Limb (tissue), 2 donors: ENCODE measurements around the gene ROM1.
"Not testable (repeated sequence)": the region's sequence is repeated elsewhere in the genome, so short reads cannot be mapped to it uniquely, and the experiment has no call there.

Experiments
- DNase-seq, 2 donors: peaks; one replicate each; pipeline ENCODE4 v3.0.0-alpha.2; 2016; ENCODE audit errors: extremely low spot score in 2 of 2

The ROM1 gene

DNA sequence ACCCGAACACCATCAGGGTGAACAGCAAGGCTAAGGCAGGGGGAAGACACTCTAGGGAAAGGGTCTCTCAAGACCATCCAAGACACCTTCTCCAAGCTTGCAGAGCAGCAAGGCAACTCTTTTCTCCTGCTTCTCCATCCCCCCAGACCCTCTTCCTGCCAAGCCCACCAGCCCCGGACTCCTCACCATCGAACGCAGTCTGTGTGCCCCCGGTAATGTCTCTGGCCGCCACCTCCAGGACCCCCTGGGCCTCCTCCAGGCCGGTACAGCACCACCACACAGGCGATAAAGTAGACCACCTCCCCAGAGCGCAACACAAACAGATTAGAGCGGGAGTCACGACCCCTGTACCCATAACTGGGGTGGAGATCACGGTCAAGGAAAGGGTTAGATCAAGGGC lies 4.3 kb upstream of the ROM1 start:
- no peak for DNase-seq

GRCh38 chr11:62610403-62610802 lies 2.7 kb upstream of the ROM1 start:
- no peak for DNase-seq

DNA sequence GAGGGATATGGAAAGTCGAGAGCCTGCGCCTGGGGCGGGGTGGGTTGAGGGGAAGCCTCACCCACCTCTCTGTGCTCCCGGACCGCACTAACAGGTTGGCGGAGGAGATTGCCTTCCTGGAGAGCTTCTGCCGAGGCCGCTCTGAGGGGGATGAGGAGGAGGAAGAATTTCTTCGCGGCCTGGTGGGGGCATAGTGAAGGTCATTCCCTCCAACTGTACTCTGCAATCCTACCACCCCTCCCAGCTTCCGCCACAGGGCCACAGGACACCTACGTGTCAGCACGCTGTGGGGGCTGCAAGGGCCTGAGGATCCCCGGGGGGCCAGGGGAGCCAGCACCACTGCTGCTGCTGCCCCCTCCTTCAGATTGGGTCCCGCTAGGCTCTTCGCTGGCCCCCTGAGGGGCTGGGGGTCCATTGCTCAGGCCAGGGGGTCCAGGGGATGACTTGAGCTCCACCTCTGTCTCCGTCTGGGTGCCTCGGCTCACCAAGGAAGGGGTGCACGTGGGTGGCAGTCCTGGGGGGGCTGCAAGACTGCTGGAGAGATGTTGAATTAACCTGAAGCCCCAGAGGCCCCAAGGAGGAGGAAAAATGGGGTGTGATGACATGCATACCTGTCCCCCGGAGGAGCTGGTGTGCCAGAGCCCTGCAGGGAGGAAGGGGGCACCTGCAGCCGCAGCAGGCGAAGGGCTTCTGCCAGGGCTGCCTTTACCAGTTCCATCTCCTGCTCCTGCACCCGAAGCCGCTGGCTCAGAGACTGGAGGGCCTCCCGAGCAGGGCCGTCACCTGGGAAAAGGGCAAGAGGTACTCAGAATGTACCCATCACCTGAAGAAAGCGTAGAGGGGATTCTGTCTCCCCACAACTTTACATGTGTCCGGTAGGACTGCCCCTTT lies 2.0 kb upstream of the ROM1 start:
- DNase-seq = peak in 1 of 2 donors; percentile 38

GRCh38 chr11:62611705-62612365 lies 1.2 kb upstream of the ROM1 start:
- DNase-seq = peak; percentile 61 to 72

- peak in 1 of 2 donors; percentile 52 for DNase-seq
Measured at GRCh38 chr11:62613291-62613778, 278 bp downstream of the ROM1 start.

DNA sequence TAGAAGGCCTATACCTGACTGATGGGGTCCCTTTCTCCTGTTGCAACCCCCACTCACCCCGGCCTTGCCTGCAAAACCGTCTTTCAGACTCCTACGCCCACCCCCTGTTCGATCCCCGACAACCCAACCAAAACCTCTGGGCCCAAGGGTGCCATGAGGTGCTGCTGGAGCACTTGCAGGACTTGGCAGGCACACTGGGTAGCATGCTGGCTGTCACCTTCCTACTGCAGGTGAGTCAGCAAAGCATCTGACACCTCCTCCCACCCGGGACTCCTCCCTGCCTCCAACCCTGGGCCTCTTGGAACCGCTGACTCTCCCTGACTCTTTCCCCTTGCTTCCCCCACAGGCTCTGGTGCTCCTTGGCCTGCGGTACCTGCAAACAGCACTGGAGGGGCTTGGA lies 1.2 kb downstream of the ROM1 start:
- DNase-seq = no peak

- no peak for DNase-seq
Measured at GRCh38 chr11:62615521-62615920, 2.5 kb downstream of the ROM1 start.

DNA sequence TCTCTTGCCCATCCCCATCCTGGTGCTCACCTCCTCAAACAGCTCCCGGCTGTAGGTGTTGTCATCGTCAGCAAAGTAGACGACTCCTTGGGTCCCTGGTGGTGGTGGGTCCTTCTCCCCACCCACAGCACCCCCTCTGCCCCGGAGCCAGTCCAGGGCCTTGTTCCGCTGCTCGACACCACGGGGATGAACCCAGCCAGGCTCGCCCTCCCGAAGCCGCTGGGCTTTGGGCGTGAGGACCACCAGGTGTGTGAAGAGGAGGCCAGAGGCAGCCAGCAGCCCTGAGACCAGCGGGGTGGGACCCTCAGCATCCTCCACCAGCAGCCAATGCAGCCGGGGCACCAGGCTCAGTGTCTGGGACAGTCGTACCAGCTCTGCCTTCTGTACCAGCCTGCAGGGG lies 3.9 kb downstream of the ROM1 start:
- DNase-seq = not testable (repeated sequence)

DNA sequence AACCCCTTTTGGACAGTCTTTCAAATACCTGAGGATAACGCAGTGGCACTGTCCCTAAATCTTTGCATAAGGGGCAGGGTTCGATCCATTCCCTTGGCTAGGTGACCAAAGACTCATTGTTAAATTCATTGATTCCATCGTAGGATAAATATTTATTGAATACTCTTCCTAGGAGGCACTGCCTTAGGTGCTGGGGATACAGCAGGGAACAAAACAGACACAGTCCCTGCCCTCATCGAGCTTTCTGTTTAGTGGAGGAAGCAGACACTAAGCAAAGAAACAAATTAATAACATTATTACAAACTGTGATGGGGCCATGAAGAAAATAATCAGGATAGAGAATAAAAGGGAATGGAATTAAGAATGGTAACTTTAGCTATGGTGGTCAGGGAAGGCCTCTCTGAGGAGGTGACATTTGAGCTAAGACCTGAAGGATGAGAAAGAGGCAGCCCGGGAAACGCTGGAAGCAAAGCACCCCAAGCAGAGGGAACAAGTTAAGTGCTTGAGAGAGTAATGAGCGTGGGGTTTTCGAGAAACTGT lies 8.0 kb downstream of the ROM1 start:
- DNase-seq = no peak

DNA sequence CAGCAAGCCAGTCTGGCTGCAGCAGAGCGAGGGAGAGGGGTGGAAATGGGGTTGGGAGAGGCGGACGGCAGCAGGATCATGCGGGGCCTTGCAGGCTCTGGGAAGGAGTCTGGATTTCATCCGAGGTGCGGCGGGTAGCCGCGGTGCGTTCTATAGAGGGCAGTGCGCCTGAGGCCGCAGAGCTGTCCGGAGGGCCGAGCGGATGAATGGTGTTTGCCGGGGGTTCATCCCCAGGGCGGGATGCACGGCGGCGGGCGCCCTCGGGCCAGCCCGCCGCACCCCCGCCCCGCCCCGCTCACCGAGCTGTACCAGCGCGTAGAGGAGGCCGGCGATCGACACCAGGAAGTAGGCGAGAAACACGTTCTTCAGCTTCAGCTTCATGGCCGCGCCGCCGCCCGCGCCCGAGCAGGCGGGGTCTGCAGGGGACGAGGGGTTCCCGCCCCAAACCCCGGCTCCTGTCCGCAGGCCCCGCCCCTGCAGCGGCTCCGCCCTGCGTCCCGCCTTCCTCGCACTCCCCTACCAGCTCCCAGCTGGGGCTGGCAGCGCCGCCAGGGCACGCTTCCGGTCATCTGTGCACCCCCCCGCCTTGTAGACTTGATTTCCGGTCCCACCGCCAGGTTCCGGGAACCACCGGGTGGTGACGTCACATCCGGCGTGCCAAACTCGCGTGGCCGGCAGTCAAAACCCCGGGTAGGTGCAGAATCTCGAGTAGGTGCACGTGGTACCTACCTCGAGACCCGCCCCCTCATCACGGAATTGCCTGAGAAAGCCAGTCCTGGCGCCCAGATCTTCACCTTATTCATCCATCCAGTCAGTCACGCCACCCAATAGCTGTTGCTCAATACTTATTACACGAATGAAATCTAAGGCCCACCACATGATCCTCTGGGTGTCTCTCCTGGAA lies 8.8 kb downstream of the ROM1 start, which contains the start of gene B3GAT3:
Gene B3GAT3, minus strand, starts transcription at position 420 of the 904 bp plus-strand sequence. Its CDS starts 39 bp downstream, at position 381.
- peak; percentile 93 to 96 for DNase-seq

- no peak for DNase-seq
Measured at GRCh38 chr11:62622476-62623089, 9.5 kb downstream of the ROM1 start.

- DNase-seq = no peak
Measured at GRCh38 chr11:62627713-62628112, 14.7 kb downstream of the ROM1 start.

DNA sequence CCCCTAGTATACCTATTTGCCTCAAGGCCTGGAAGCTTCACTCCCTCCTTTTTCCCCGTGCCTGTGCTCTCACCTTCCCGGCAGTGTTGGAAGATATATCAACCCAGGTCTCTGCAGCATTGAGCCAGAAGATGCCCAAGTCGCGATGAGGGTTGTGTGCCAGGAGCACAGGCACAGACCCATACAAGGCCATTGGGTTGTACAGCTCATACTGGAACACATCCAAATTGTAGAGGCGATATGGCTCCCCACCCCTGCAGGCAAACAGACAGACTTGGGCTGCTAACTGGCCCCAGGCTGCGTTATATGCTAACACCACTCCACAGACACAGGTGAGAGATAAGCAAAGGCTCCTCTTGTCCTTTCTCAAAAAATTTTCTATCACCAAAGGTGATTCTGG lies 19.4 kb downstream of the ROM1 start:
- no peak for DNase-seq

- DNase-seq = no peak
Measured at GRCh38 chr11:62644220-62644619, 31.2 kb downstream of the ROM1 start.

GRCh38 chr11:62645671-62645945 lies 32.6 kb downstream of the ROM1 start:
- no peak for DNase-seq

GRCh38 chr11:62645946-62646824 lies 33.1 kb downstream of the ROM1 start, which contains the start of gene GANAB:
Gene GANAB, minus strand, starts transcription at chr11:62646613. Its CDS starts 14 bp downstream, at chr11:62646599.
- peak; percentile 98 to 99 for DNase-seq

- DNase-seq = no peak
Measured at GRCh38 chr11:62646825-62647608, 34.0 kb downstream of the ROM1 start.

GRCh38 chr11:62647609-62648005 lies 34.5 kb downstream of the ROM1 start:
- DNase-seq = no peak
